HEK293 (cell line): ENCODE measurements around the gene BHLHE41.

Experiments used
- EGR2 ChIP-seq: fragments of 450-650 bp; formaldehyde crosslinking; IDR thresholded peaks from 2 replicates; pipeline ENCODE4 v1.5.1; 2016; ENCODE audit warnings: low read depth, missing biosample characterization, missing genetic modification characterization
- GLI2 ChIP-seq: fragments of 450-650 bp; formaldehyde crosslinking; IDR thresholded peaks from 2 replicates; pipeline ENCODE4; 2017; ENCODE audit warnings: missing biosample characterization, missing genetic modification characterization, low read depth, borderline replicate concordance
- KLF8 ChIP-seq: fragments of 450-650 bp; formaldehyde crosslinking; IDR thresholded peaks from 2 replicates; pipeline ENCODE4 v1.5.1; 2016; ENCODE audit warnings: missing biosample characterization, missing genetic modification characterization
- TRIM28 ChIP-seq: IDR thresholded peaks from 2 replicates; pipeline ENCODE4 v1.6.1; 2011; ENCODE audit warnings: low read length, control low read depth, borderline replicate concordance
- TSHZ1 ChIP-seq: fragments of 450-650 bp; formaldehyde crosslinking; IDR thresholded peaks from 2 replicates; pipeline ENCODE4 v1.5.1; 2016; ENCODE audit warnings: missing biosample characterization, missing genetic modification characterization, borderline replicate concordance
- ZNF114 ChIP-seq: fragments of 450-650 bp; formaldehyde crosslinking; IDR thresholded peaks from 2 replicates; pipeline ENCODE4 v1.5.0; 2017; ENCODE audit warnings: missing biosample characterization, missing genetic modification characterization
- ZNF19 ChIP-seq: fragments of 450-650 bp; formaldehyde crosslinking; IDR thresholded peaks from 2 replicates; pipeline ENCODE4; 2016; ENCODE audit warnings: missing biosample characterization, missing genetic modification characterization, low read depth
- ZNF292 ChIP-seq: fragments of 450-650 bp; formaldehyde crosslinking; IDR thresholded peaks from 2 replicates; pipeline ENCODE4 v1.5.1; 2016; ENCODE audit warnings: low read depth, missing biosample characterization, missing genetic modification characterization, borderline replicate concordance
- ZNF341 ChIP-seq: fragments of 450-650 bp; formaldehyde crosslinking; IDR thresholded peaks from 2 replicates; pipeline ENCODE4; 2016; ENCODE audit warnings: low read depth, missing biosample characterization, missing genetic modification characterization
- ZNF362 ChIP-seq: fragments of 450-650 bp; formaldehyde crosslinking; IDR thresholded peaks from 2 replicates; pipeline ENCODE4 v1.5.1; 2016; ENCODE audit warnings: missing biosample characterization, missing genetic modification characterization
- ZNF366 ChIP-seq: fragments of 450-650 bp; formaldehyde crosslinking; conservative IDR thresholded peaks from 2 replicates; pipeline ENCODE4 v1.5.1; 2016; ENCODE audit warnings: missing biosample characterization, missing genetic modification characterization
- ZNF404 ChIP-seq: fragments of 450-650 bp; formaldehyde crosslinking; IDR thresholded peaks from 2 replicates; pipeline ENCODE4 v1.5.1; 2017; ENCODE audit warnings: missing biosample characterization, missing genetic modification characterization
- ZNF433 ChIP-seq: fragments of 450-650 bp; formaldehyde crosslinking; IDR thresholded peaks from 2 replicates; pipeline ENCODE4 v1.5.1; 2016; ENCODE audit warnings: missing biosample characterization, missing genetic modification characterization, low read depth
- ZNF521 ChIP-seq: fragments of 450-650 bp; formaldehyde crosslinking; IDR thresholded peaks from 2 replicates; pipeline ENCODE4 v1.5.1; 2017; ENCODE audit warnings: missing biosample characterization, mild to moderate bottlenecking, missing genetic modification characterization
- ZNF626 ChIP-seq: fragments of 450-650 bp; sonication (Bioruptor Pico); formaldehyde crosslinking; IDR thresholded peaks from 2 replicates; pipeline ENCODE4 v1.5.1; 2018; ENCODE audit warnings: missing biosample characterization, missing genetic modification characterization, inconsistent platforms
- ZNF677 ChIP-seq: fragments of 450-650 bp; IDR thresholded peaks from 2 replicates; pipeline ENCODE4 v1.5.0; 2018; ENCODE audit warnings: missing biosample characterization, mild to moderate bottlenecking, missing genetic modification characterization, moderate library complexity
- TF ChIP-seq, protein P1 (sequence below): fragments of 450-650 bp; formaldehyde crosslinking; IDR thresholded peaks from 2 replicates; pipeline ENCODE4 v1.5.1; 2016; ENCODE audit warnings: missing biosample characterization, missing genetic modification characterization, low read depth
- TF ChIP-seq, protein P2 (sequence below): fragments of 450-650 bp; formaldehyde crosslinking; IDR thresholded peaks from 2 replicates; pipeline ENCODE4 v1.5.1; 2016; ENCODE audit warnings: missing biosample characterization, missing genetic modification characterization
- TF ChIP-seq, protein P3 (sequence below): fragments of 450-650 bp; formaldehyde crosslinking; IDR thresholded peaks from 2 replicates; pipeline ENCODE4 v1.5.1; 2016; ENCODE audit warnings: missing biosample characterization, missing genetic modification characterization
- TF ChIP-seq, protein P4 (sequence below): fragments of 450-650 bp; formaldehyde crosslinking; IDR thresholded peaks from 2 replicates; pipeline ENCODE4 v1.5.1; 2016; ENCODE audit warnings: missing biosample characterization, missing genetic modification characterization

Gene BHLHE41

GRCh38 chr12:26122681-26123481 is 2.0 kb downstream of the BHLHE41 start (continued):
- TF ChIP-seq ZNF341 (tag by site-specific recombination) (no peak), EGR2 (tag by site-specific recombination) (peak; percentile 48; the same call in 1 of the 2 replicates), ZNF521 (tag by site-specific recombination) (no peak), TSHZ1 (tag by site-specific recombination) (no peak), ZNF19 (tag by site-specific recombination) (no peak), ZNF404 (tag by site-specific recombination) (no peak), KLF8 (peak; percentile 25; the same call in 1 of the 2 replicates), GLI2 (tag by site-specific recombination) (no peak), ZNF626 (tag by site-specific recombination) (no peak), TRIM28 (no peak), ZNF677 (tag by site-specific recombination) (no peak), ZNF114 (tag by site-specific recombination) (no peak), ZNF362 (tag by site-specific recombination) (no peak), ZNF433 (tag by site-specific recombination) (no peak), ZNF292 (tag by site-specific recombination) (no peak), ZNF366 (tag by site-specific recombination) (peak; percentile 93)
- TF ChIP-seq, protein P1, sequence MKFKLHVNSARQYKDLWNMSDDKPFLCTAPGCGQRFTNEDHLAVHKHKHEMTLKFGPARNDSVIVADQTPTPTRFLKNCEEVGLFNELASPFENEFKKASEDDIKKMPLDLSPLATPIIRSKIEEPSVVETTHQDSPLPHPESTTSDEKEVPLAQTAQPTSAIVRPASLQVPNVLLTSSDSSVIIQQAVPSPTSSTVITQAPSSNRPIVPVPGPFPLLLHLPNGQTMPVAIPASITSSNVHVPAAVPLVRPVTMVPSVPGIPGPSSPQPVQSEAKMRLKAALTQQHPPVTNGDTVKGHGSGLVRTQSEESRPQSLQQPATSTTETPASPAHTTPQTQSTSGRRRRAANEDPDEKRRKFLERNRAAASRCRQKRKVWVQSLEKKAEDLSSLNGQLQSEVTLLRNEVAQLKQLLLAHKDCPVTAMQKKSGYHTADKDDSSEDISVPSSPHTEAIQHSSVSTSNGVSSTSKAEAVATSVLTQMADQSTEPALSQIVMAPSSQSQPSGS (tag by site-specific recombination), result no peak
- TF ChIP-seq, protein P2, sequence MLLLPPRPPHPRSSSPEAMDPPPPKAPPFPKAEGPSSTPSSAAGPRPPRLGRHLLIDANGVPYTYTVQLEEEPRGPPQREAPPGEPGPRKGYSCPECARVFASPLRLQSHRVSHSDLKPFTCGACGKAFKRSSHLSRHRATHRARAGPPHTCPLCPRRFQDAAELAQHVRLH (tag by site-specific recombination), result no peak
- TF ChIP-seq, protein P3, sequence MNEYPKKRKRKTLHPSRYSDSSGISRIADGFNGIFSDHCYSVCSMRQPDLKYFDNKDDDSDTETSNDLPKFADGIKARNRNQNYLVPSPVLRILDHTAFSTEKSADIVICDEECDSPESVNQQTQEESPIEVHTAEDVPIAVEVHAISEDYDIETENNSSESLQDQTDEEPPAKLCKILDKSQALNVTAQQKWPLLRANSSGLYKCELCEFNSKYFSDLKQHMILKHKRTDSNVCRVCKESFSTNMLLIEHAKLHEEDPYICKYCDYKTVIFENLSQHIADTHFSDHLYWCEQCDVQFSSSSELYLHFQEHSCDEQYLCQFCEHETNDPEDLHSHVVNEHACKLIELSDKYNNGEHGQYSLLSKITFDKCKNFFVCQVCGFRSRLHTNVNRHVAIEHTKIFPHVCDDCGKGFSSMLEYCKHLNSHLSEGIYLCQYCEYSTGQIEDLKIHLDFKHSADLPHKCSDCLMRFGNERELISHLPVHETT, result 0 out of 2 replicates have a peak, but pooled peaks have one; percentile 19
- TF ChIP-seq, protein P4, sequence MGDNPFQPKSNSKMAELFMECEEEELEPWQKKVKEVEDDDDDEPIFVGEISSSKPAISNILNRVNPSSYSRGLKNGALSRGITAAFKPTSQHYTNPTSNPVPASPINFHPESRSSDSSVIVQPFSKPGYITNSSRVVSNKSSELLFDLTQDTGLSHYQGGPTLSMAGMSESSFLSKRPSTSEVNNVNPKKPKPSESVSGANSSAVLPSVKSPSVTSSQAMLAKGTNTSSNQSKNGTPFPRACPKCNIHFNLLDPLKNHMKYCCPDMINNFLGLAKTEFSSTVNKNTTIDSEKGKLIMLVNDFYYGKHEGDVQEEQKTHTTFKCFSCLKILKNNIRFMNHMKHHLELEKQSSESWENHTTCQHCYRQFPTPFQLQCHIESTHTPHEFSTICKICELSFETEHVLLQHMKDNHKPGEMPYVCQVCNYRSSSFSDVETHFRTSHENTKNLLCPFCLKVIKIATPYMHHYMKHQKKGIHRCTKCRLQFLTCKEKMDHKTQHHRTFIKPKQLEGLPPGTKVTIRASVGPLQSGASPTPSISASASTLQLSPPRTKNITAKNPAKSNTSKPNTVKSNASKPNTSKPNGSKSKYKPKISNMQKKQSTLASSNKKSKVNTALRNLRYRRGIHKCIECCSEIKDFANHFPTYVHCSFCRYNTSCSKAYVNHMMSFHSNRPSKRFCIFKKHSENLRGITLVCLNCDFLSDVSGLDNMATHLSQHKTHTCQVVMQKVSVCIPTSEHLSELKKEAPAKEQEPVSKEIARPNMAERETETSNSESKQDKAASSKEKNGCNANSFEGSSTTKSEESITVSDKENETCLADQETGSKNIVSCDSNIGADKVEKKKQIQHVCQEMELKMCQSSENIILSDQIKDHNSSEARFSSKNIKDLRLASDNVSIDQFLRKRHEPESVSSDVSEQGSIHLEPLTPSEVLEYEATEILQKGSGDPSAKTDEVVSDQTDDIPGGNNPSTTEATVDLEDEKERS (tag by site-specific recombination), result no peak
- TF ChIP-seq, all 188 proteins: peak for 46
